B cell (primary cell): Measurements from ENCODE around the gene SPN.

Experiments
- EZH2 ChIP-seq: IDR thresholded peaks from 2 replicates; pipeline ENCODE4 v1.6.1; 2012; ENCODE audit warnings: borderline replicate concordance, low read depth, mild to moderate bottlenecking, moderate library complexity, low read length; ENCODE audit not compliant: insufficient read depth, poor library complexity, severe bottlenecking
- TF ChIP-seq, protein P1 (sequence below): fragments of 200-600 bp; IDR thresholded peaks from one replicate; pipeline ENCODE4 v1.8.0; 2022; ENCODE audit warnings: antibody characterized with exemption, mild to moderate bottlenecking

DNA sequence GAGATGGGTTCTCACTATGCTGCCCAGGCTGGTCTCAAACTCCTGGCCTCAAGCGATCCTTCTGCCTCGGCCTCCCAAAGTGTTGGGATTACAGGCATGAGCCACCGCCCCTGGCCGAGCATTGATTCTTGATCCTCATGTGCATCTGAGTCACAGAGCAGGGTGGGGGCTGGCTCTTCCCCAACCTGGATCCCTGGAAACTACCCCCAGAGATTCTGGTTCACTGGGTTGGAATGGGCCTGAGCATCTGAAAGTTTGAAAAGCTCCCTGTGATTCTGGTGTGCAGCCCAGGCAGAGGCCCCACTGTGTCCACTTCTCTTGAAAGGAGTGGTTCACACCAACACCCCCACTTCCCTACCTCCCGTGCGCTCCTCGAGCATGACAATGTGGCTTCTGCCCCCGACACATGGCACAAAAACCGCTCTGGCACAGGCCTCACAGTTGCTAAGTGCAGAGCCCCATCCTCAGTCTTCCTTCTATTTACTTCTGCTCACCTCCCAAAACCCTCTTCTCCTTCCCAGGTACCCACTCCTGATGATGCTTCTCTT, 20.6 kb downstream of the SPN start:
- TF ChIP-seq, protein P1, sequence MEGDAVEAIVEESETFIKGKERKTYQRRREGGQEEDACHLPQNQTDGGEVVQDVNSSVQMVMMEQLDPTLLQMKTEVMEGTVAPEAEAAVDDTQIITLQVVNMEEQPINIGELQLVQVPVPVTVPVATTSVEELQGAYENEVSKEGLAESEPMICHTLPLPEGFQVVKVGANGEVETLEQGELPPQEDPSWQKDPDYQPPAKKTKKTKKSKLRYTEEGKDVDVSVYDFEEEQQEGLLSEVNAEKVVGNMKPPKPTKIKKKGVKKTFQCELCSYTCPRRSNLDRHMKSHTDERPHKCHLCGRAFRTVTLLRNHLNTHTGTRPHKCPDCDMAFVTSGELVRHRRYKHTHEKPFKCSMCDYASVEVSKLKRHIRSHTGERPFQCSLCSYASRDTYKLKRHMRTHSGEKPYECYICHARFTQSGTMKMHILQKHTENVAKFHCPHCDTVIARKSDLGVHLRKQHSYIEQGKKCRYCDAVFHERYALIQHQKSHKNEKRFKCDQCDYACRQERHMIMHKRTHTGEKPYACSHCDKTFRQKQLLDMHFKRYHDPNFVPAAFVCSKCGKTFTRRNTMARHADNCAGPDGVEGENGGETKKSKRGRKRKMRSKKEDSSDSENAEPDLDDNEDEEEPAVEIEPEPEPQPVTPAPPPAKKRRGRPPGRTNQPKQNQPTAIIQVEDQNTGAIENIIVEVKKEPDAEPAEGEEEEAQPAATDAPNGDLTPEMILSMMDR = no peak
- TF ChIP-seq EZH2 = no peak
